GM03348 (cell line): ENCODE measurements around the gene LIPH.

Experiments
- DNase-seq: peaks from one replicate; pipeline ENCODE4 v3.0.0; 2012; ENCODE audit warnings: low spot score

Gene LIPH

DNA sequence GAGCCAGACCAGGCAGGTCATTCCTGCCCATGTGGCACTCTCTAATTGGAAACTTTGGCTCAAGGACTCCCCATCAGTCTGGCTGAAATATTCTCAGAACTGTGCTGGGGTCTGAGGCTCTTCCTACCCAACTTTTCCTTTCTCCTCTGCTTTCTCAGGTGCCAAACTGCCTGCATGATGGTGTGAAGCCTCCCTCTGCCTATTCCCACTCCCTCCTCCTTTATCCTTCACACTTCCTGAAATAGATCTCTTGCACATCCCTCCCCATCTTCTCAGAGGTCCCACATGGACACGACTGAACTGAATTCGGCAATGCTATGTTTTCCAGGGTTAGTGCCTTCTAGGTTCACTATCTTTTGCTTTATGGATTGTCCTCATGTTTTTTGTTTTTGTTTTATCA lies 12.5 kb downstream of the LIPH start:
- DNase-seq = no peak

DNA sequence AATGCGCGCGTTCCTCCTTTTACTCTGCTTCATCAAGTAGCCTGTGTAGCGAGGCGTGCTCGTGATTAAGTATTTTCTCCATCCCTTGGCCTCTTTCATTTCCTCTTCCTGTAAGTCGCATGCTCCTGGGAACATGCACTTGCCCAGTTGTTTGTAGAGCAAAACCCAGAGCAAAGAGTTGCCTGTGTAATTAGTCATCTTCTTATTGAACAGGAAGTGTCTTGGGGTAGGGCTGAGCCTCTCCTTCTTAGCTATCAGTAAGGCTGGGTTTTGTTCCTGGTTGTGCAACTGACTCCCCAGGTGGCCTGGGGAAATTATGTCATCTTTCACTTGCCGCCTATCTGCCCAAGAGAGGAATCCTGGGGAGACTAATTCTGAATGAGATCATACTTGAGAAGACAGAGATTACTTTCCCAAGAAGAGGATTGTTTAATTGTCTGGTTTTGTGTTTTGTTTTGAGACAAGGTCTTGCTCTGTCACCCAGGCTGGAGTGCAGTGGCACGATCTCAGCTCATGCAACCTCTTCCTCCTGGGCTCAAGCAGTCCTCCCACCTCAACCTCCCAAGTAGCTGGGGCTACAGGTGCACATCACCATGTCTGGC lies 14.9 kb downstream of the LIPH start:
- DNase-seq = peak; percentile 40

GRCh38 chr3:185534511-185534910 lies 17.9 kb downstream of the LIPH start:
- no peak for DNase-seq

DNA sequence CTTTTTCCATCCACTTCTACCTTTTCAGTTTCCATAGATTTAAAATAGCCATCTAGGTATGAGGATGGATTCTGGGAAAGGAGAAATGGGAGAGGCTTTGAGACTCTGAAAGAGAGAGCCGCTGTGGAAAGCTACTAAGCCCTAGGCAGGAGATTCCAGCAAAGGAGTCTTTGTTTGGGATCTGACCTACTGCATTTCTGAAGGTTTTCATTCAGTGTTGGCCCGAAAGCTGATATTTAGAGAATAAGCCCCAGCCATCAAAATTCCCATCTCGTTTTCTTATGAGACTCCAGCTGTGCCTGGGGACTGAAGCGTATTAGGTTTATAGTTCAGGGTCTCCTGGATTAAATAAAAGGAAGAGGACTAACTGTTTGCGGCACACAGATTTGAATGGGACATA lies 19.5 kb downstream of the LIPH start:
- no peak for DNase-seq

- DNase-seq = no peak
These were observed 21.5 kb downstream of the LIPH start for GRCh38 chr3:185530856-185531255.

- DNase-seq = no peak
These were observed 23.9 kb downstream of the LIPH start for GRCh38 chr3:185528532-185528931.

- DNase-seq = no peak
These were observed 25.0 kb downstream of the LIPH start for GRCh38 chr3:185527364-185527763.

DNA sequence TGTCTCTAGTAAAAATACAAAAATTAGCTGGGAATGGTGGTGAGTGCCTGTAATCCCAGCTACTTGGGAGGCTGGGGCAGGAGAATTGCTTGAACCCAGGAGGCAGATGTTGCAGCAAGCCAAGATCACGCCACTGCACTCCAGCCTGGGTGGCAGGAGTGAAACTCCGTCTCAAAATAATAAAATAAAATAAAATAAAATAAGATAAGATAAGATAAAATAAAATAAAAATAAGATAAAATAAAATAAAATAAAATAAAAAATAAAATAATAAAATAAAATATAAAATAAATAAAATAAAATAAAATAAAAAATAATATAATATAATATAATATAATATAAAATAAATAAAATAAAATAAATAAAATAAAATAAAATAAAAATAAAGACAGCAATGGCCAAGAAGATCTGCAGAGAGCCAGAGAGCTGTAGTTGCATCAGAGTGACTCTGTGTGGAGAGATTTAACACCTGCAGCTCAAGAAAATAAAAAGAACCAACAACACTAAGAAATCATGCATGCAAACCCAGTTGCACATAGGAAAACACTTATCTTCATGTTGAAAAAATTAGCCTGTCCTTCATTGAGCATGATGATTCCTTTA lies 25.9 kb downstream of the LIPH start:
- DNase-seq = no peak

DNA sequence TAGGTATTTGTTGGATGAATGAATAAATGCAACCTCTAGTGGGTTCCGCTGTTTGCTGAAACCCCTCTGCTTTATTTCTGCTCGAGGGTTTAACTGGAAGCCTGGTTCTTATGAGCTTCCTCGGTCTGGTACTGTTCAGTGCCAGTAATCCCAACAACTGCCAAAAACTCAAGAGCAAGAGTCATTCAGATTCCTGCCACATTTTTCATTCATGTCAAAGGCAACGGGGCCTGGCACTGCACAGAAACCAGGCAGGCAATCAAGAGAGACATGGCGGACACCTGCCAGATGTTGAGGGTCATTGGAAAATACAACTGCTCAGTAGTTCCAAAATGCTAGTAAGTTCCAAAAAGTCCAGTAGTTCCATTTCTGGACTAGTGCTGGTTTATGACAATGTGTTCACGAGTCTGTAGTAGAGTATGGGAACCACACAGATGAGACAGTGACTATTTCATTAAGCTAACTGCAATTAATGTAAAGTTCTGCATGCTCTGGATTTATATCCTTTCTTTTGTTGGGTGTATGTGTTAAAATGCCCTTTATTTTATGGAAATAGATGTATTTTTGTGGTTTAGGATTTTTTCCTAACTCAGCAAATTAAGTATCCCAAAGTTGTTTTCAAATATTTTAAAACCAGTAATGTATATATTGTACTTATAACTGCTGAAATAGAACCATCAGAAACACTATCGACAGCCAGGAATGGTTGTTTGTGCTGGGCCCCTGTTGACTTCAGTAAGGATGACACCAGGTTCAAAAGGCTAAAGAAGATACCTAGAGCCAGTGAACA lies 30.8 kb downstream of the LIPH start:
- no peak for DNase-seq

GRCh38 chr3:185519021-185519420 lies 33.4 kb downstream of the LIPH start:
- DNase-seq = no peak

GRCh38 chr3:185517387-185518130 lies 34.8 kb downstream of the LIPH start:
- no peak for DNase-seq

- DNase-seq = no peak
These were observed 40.7 kb downstream of the LIPH start for GRCh38 chr3:185511711-185512110.

DNA sequence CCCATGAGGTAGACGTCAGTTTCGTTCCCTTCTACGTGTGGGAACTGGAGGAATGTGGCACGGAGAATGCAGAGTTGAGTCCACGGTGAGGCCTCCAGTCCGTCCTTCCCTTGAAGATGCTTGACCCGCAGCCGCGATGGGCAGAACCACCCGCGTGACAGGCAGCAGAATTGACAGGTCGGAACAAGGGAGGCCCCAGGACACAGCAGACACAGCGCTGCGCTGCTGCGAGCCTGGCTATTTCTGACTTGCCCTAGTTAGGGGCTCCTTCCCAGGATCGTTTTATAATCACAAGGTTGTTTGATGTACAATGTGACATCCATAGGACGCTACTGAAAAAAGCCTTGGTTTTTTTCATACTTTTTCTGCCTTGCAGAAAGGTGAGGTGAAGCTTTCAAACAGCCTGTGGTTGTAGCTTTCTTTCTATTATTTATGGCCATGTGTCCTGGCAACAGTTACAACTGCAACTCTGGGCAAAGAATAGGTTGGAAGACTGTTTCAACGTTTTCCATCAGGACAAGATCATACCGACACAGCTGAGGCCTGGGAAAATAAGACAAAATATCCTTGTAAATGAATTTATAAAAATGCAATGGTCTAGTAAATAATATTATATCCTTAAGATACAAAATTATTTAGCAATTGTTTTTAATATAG lies 43.9 kb downstream of the LIPH start:
- DNase-seq = no peak

- no peak for DNase-seq
These were observed 44.5 kb downstream of the LIPH start for GRCh38 chr3:185507883-185508282.

DNA sequence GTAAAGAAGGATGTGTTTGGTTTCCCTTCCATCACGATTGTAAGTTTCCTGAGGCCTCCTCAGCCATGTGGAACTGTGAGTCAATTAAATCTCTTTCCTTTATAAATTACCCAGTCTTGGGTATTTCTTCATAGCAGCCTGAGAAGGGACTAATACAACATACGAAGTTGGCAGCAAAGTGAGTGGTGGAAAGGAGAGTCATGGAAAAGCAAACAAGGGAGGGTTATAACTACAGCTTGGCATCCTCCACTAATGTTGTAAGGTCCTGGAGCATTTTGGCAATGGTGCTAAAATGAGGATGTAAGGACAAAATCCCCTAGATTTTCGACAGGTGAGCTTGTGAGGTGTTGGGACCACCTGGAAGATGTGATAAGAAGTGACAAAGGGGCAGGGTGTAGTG lies 47.8 kb downstream of the LIPH start:
- no peak for DNase-seq

- DNase-seq = no peak
These were observed 48.9 kb downstream of the LIPH start for GRCh38 chr3:185503521-185503920.

DNA sequence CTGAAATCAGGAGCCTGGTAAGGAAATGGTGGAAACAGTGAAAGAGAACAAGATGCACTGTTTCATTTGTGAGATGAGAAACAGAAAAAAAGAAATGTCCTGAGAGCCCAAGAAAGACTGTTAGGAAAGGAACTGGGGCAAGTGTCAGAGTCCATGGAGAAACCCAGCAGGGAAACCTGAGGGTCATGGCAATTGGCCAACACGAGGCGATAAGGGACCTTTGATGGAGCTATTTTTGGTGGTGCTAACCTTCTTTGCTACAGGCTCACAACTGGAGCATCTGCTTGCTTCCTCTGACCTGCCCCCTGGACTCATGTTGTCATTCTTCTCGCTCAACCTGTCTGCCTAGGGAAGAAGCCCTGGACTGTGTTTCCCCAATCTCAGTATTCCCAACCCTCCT lies 49.4 kb downstream of the LIPH start:
- DNase-seq = no peak

DNA sequence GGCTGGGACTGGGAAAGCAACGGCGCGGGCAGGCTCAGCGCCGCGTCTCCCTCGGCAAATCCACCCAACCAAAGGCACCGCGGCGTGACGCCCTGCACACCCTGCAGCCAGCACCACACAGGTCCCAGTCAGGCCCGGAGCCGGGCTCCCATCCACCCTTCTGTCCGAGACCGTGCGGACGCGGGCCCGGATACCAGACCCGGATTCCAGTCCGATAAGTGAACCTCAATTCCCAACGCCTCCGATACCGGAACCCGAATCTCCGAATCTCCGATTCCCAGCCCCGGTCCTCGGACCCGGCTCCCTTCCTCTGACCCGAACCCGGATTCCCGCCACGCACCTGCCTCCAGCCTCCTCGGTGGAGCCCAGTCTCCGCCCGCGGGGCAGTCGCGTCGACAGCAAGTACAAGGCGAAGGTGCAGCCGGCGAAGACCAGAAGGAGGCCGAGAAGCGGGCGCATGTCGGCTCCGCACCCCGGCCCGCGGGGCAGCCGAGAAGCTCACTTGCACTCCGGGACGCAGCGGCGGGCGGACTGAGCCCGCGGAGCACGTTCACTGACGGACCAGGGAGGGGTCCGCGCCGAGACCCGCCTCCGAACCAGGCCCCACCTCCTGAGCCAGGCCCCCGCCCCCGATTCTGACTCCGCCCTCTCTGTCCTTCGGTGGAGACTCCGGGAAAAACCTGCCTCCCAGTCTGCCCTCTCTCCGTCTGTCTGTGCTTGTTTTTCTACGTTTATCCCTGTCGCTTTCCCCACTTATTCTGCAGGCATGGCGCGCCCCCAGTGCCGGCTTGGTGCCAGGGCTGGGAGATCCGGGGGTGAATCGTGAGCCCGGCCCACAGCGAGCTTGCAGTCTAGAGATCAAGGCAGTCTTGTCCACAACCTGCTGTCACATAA lies 53.6 kb downstream of the LIPH start, which contains the start of gene TMEM41A:
TMEM41A (minus strand) TSS at position 533 of the 894 bp plus-strand sequence; CDS start at position 459, 74 bp downstream.
- peak; percentile 99 for DNase-seq

DNA sequence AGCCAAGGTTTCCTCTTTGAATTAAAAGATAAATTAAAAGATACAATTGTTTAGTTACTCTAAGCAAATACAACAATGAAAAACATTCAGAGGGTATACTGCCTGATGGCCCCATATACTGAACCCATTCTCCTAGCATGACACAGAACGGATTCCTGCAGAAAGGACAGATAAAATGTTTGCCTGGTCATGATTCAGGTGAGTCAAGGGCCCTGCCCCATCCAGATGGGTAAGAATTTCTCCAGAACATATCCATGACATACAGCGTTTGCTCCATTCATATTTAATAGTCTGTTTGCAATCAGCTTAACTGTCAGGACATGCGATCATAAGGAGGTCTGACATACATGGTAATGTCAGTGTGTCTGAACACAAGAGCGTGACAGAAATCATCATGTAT lies 62.1 kb downstream of the LIPH start:
- DNase-seq = no peak

DNA sequence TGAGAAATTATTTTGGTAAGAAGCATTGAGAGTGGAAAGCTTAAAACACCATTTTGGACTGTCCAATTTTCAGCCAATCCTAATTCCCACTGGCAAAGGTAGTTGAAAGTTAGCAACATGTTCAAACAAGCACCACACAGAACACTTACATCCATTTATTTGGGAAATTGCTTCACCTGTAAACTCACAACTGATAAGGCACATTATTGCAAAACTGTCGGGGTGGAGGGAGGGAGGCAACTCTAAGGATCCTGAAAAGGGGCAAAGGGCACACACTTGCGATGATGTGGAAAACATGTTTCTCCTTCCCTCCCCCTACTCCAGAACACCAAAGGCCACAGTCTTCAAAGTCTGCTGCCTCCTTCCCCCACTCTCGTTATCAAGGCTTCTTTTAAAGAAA lies 62.9 kb downstream of the LIPH start:
- no peak for DNase-seq

GRCh38 chr3:185488465-185488864 lies 63.9 kb downstream of the LIPH start:
- DNase-seq = no peak
